Measurements from ENCODE around the gene CYP27C1.

CYP27C1 gene

DNA sequence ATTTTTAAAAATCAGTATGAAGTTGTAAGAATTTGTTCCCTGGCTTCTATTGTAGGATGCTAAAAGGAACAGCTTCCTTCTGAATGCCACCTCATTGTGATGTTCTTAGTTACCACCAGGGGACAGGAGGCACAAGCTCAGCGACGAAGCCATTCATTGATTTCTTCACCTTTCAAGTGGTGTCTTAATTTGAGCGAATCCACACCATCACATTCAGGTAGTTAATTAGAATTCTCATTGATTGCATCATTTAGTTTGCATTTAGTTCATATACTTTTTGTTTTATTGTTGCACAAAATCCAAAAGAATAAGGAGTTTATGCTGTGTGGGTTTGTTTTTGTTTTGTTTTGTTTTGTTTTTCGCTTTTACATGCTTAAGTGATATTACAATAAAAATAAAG is 23.1 kb downstream of the CYP27C1 start:
- no peak overlapping the region for H3K4me3 ChIP-seq (ENCODE audit: low read length)
- TF ChIP-seq, protein P1, sequence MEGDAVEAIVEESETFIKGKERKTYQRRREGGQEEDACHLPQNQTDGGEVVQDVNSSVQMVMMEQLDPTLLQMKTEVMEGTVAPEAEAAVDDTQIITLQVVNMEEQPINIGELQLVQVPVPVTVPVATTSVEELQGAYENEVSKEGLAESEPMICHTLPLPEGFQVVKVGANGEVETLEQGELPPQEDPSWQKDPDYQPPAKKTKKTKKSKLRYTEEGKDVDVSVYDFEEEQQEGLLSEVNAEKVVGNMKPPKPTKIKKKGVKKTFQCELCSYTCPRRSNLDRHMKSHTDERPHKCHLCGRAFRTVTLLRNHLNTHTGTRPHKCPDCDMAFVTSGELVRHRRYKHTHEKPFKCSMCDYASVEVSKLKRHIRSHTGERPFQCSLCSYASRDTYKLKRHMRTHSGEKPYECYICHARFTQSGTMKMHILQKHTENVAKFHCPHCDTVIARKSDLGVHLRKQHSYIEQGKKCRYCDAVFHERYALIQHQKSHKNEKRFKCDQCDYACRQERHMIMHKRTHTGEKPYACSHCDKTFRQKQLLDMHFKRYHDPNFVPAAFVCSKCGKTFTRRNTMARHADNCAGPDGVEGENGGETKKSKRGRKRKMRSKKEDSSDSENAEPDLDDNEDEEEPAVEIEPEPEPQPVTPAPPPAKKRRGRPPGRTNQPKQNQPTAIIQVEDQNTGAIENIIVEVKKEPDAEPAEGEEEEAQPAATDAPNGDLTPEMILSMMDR (IDR thresholded peaks at IDR 0.05; ENCODE audit: insufficient read depth, low read depth, low read length, missing control alignments) = peak; percentile 47
- DNase-seq (ENCODE audit: low read depth) = no peak

DNA sequence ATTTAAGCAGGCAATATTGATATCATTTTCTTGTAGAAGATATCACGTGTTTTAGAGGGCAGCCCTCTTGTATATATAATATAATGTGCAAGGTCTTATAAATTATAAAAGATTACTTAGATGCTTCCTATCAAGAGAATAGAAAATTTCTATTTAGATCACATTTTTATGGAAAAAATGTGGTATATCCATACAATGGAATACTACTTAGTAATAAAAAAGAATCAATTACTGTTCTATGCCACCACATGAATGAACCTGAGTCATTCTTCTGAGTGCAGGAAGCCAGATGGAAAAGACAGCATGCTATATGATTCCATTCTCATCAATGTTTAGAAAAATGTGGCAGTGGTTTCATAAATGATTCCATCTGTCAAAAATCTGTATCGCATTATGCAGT is 23.6 kb downstream of the CYP27C1 start:
- TF ChIP-seq, protein P1 (IDR thresholded peaks at IDR 0.05; ENCODE audit: insufficient read depth, low read depth, low read length, missing control alignments) = no peak
- no peak overlapping the region for H3K4me3 ChIP-seq (ENCODE audit: low read length)
- no peak for DNase-seq (ENCODE audit: low read depth)

DNA sequence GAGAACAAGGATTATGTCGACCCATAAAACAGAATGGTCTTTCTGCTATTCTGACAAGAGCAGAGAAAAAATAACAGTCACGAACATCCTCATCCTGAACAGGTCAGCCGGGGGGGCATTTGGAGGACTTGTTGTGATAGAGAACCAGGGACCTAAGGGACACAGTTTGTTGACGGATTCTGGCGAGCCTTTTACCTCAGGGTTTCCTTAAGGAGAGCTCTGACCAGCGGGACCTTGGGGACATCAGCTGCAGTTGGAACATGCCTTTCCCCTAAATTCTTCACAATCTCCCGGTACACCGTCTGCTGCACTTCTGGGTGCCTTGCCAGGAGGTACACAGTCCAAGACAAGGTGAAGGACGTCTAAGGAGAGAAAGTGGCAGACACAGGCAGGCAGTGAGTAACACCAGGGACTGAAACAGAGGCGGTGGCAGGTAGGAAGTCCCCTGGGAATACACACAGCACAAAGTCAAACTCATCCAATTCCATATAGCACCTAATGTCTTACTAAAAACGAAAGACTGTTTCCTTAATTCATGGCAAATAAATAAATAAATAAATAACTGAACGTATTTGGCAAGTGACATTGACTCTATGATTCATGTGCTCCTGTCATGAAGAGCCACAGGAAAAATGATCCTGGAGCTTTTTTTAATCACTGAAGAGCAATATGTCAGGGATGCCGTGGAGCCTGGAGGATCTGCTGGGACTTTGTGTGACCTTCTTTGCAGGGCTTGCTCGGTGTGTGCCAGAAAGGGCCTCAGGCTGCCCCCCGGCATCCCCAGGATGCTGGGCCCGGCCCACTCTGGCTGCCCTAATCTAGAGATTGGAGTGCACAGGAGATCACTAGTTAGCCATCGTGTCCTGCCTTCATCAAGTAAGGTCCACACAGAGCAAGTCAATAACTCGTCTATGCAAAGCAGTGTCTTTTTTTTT is 24.7 kb downstream of the CYP27C1 start:
- H3K4me3 ChIP-seq (ENCODE audit: low read length) = no peak overlapping the region
- no peak for DNase-seq (ENCODE audit: low read depth)
- TF ChIP-seq, protein P1 (IDR thresholded peaks at IDR 0.05; ENCODE audit: insufficient read depth, low read depth, low read length, missing control alignments) = no peak

DNA sequence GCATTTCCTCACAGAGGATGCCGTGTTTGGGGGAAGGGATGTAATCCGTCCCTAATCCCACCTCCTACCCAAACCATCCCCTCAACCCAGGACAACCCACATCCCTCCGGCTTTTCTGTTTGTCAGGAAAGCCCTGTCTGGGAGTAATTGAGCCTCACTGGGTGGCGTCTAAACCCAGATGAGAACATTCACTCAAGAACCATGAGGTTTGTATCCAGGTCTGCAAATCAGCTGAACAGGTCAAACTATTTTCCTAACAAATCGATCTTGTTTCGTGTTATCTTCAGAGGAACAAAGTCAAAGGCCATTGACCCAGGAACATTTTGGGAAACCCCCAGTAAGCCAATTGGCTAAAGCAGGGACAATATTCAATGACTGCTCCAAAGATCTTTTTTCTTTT is 25.7 kb downstream of the CYP27C1 start:
- no peak for DNase-seq (ENCODE audit: low read depth)
- TF ChIP-seq, protein P1 (IDR thresholded peaks at IDR 0.05; ENCODE audit: insufficient read depth, low read depth, low read length, missing control alignments) = no peak
- H3K4me3 ChIP-seq (ENCODE audit: low read length) = no peak overlapping the region

DNA sequence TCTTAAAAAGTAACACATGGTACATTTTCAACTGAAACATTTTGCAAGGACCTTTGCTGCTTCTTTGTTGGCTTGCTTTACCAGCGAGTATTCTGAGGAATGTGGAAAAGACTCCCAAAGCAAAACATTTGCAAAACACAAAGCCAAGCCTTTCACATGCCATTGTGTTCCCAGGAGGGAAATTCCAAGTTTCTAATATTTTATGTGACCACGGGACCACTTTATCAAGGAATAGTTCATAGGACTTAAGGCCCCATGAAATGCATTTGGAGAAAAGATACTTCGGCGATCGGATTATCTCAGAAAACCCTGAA is 26.2 kb downstream of the CYP27C1 start:
- no peak overlapping the region for H3K4me3 ChIP-seq (ENCODE audit: low read length)
- no peak for DNase-seq (ENCODE audit: low read depth)
- TF ChIP-seq, protein P1 (IDR thresholded peaks at IDR 0.05; ENCODE audit: insufficient read depth, low read depth, low read length, missing control alignments) = no peak

DNA sequence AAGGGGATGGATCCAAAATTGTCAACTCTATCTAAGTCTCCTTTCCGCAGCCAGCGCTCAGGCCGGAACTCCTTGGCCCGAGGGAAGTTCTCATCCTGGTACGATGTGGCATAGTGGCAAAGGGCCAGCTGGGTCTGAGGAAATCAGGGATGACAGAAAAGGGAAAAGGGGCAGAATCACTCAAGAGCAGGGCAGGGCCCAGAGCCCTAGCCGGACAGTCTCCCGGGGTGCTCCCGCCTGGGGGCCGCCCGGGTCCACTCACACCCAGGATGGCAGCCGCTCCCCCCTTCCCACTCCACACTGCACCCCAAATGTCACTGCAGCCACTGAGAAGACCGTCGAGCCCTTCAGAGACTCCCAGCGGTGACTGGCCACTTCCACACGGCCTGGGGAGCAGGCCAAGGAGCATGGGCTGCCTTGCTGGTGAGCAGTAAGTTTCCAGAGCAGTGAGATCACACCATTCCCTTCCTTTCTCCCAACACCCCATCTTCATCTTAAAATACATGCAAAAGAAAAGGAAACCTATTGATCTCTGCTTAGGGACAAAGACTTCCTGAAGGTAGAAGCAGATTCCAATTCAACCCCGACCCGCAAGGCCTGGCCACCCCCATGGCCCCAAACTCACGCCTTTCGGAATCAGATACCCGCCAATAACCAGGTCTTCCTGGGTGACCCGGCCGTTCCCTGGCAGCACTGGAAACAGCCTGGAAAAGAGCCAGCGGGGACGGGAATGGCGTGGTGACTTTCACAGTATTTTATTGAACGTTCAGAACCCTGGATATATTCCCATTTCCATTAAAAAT is 26.7 kb downstream of the CYP27C1 start:
- DNase-seq (ENCODE audit: low read depth) = no peak
- TF ChIP-seq, protein P1 (IDR thresholded peaks at IDR 0.05; ENCODE audit: insufficient read depth, low read depth, low read length, missing control alignments) = no peak
- H3K4me3 ChIP-seq (ENCODE audit: low read length) = no peak overlapping the region

All from epithelial cell of esophagus (primary cell).